Activated naive CD4-positive, alpha-beta T cell treated with anti-CD3 and anti-CD28 coated beads for 36 hours (primary cell): Measurements from ENCODE around the gene ZNF320. TPM values are rescaled to one million over a fixed set of nuclear protein-coding genes. Genes with fewer than 3 reads are reported as not detected.
"Not testable (repeated sequence)": the region's sequence is repeated elsewhere in the genome, so short reads cannot be mapped to it uniquely, and the experiment has no call there.

Experiments
- CTCF ChIA-PET: fragments of 350-600 bp; sonication (Branson Sonifier 250); formaldehyde crosslinking; loops from one replicate; lab custom pipeline; 2021; ENCODE audit warnings: antibody characterized with exemption; lab: Charles Lee
- DNase-seq: peaks from one replicate; pipeline ENCODE4 v3.0.0-alpha.2; 2020
- H3K27ac Mint-ChIP-seq: one replicate; pipeline ENCODE4 v1.8.0; 2021; ENCODE audit warnings: mild to moderate bottlenecking, mixed read lengths
- H3K27me3 Mint-ChIP-seq: one replicate; pipeline ENCODE4 v1.8.0; 2021; ENCODE audit warnings: low read depth, mixed read lengths
- H3K36me3 Mint-ChIP-seq: one replicate; pipeline ENCODE4 v1.8.0; 2021; ENCODE audit warnings: low read depth, mixed read lengths
- H3K4me1 Mint-ChIP-seq: one replicate; pipeline ENCODE4 v1.8.0; 2021; ENCODE audit warnings: low read depth, mixed read lengths
- H3K4me3 Mint-ChIP-seq: one replicate; pipeline ENCODE4 v1.8.0; 2021; ENCODE audit warnings: mild to moderate bottlenecking, moderate library complexity, mixed read lengths
- H3K9me3 Mint-ChIP-seq: one replicate; pipeline ENCODE4 v1.8.0; 2021; ENCODE audit warnings: mixed read lengths
- intact Hi-C: fragments of 100-400 bp; cut with micrococcal nuclease; formaldehyde crosslinking; loops from one replicate; pipeline ENCODE4 v1.15.1; 2023
- total RNA-seq, 2 experiments: library from RNA; stranded (reverse); gene quantifications; one replicate each; pipeline ENCODE4 v1.2.3, GENCODE V29; 2021

The ZNF320 gene
- 1 to 10 TPM; 4.2 to 4.6 TPM for total RNA-seq

GRCh38 chr19:52897138-52897935 is at the start of gene ZNF320:
ZNF320 (minus strand) TSS chr19:52897635; CDS start chr19:52890255, 7,380 bp downstream.
- peak within 1 kb of the TSS; percentile 89 for H3K27ac Mint-ChIP-seq
- DNase-seq, result peak; percentile 95
- CTCF ChIA-PET, result no interaction called here
- H3K9me3 Mint-ChIP-seq, result peaks cover 13% of the 10 kb centered on the region
- intact Hi-C loops, result loop anchor here (1.0 to 2.0 kb wide), 4 partner anchors 25 to 77 kb away; partner anchors contain the start of genes ZNF28, ZNF816 and ZNF888
- H3K36me3 Mint-ChIP-seq, result peaks cover 30% of the 10 kb centered on the region
- H3K4me1 Mint-ChIP-seq, result peaks cover 7% of the 10 kb centered on the region
- no peaks in the 10 kb centered on the region for H3K27me3 Mint-ChIP-seq
- peak within 1 kb of the TSS; percentile 84 for H3K4me3 Mint-ChIP-seq

DNA sequence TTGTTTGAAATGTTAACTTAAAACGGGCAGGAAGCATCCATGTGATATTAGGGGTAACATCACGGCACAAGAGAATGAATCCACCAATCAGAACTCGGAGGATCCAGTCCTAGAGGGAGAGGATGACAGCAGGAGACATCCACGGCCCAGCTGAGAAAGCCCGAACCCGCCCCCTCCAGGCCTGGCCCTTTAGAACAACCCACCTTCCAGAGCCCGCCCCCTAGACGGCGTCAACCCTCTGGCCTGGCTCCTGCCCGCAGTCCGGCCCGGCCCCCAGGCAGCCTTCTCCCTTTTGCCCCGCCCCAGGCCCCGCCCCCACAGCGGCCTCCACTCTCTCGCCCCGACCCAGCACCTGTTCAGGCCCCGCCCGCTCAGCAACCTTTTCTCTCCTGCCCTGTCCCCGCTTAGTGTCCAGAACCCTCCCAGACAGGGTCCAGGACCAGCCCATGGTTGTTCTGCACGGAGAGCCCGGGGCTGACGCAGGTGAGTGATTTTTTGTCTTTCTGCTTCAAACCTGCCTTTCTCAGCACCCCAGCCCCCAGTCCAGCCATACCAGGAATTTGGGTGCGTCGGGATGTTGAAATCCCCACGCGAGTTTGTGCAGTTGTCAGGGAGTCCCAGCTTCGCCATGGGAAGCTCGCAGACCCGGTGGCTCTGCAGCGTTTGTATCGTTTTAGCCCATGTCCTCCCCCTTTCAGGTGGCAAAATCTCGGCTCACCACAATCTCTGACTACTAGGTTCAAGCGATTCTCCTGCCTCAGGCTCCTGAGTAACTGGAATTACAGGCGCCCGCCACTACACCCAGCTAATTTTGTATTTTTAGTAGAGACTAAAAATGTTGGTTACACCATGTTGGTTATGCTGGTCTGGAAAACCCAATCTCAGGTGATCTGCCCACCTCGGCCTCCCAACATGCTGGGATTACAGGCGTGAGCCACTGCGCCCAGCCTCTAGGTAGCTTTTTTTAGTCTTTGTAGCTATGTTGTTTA is 49.2 kb upstream of the ZNF320 start:
- Mint-ChIP-seq H3K36me3 (peaks cover 42% of the 10 kb centered on the region), H3K9me3 (peaks cover 52% of the 10 kb centered on the region), H3K27ac (no peak overlapping the region), H3K4me3 (no peak overlapping the region), H3K4me1 (peaks cover 3% of the 10 kb centered on the region), H3K27me3 (no peaks in the 10 kb centered on the region)
- CTCF ChIA-PET, result no interaction called here
- intact Hi-C loops, result no loop called here
- no peak for DNase-seq

- Mint-ChIP-seq H3K27ac (no peak overlapping the region), H3K9me3 (peaks cover 49% of the 10 kb centered on the region), H3K4me1 (peaks cover 8% of the 10 kb centered on the region), H3K36me3 (peaks cover 39% of the 10 kb centered on the region), H3K4me3 (no peak overlapping the region), H3K27me3 (no peaks in the 10 kb centered on the region)
- no peak for DNase-seq
- CTCF ChIA-PET, result no interaction called here
- intact Hi-C loops, result no loop called here
Observed at GRCh38 chr19:52945652-52946321, 48.4 kb upstream of the ZNF320 start.

- H3K4me3 Mint-ChIP-seq, H3K4me1 Mint-ChIP-seq, H3K27ac Mint-ChIP-seq, intact Hi-C loops, H3K27me3 Mint-ChIP-seq, DNase-seq, CTCF ChIA-PET: not testable (repeated sequence)
- Mint-ChIP-seq H3K36me3 (peaks cover 30% of the 10 kb centered on the region), H3K9me3 (peaks cover 40% of the 10 kb centered on the region)
Observed at GRCh38 chr19:52944703-52945493, 47.5 kb upstream of the ZNF320 start.

GRCh38 chr19:52943884-52944643 is 46.6 kb upstream of the ZNF320 start:
- CTCF ChIA-PET, result no interaction called here
- no peak overlapping the region for H3K4me3 Mint-ChIP-seq
- peaks cover 10% of the 10 kb centered on the region for H3K4me1 Mint-ChIP-seq
- intact Hi-C loops, result loop anchor here (2.0 kb wide), 1 partner anchor 21 kb away; the partner anchor contains the start of gene ZNF888
- no peaks in the 10 kb centered on the region for H3K27me3 Mint-ChIP-seq
- H3K27ac Mint-ChIP-seq, result no peak overlapping the region
- DNase-seq, result no peak
- peaks cover 35% of the 10 kb centered on the region for H3K9me3 Mint-ChIP-seq
- peaks cover 26% of the 10 kb centered on the region for H3K36me3 Mint-ChIP-seq

DNA sequence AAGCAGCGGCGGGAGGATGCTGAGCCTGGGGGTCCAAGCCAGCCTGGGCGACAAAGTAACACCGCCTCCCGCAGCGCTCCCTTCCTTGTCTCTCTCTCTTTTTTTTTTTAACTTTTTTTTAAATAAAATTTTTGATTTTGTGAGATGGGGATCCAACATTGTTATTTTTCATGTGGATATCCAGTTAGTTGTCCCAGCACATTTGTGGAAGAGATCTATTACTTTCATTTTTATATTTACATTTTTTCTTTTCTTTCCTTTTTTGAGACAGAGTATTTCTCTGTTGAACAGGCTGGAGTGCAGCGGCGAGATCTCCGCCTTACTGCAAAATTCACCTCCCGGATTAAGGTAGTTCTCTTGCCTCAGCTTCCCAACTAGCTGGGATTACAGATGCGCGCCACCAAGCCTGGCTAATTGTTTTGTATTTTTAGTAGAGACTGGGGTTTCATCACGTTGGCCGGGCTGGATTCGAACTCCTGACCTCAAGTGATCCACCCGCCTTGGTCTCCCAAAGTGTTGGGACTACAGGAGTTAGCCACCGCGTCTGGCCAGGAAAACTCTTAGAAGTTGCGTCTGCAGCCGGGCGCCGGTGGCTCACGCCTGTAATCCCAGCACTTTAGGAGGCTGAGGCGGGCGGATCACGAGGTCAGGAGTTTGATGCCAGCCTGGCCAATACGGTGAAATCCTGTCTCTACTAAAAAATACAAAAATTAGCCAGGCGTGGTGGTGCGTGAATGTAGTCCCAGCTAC is 45.9 kb upstream of the ZNF320 start:
- H3K27me3 Mint-ChIP-seq, result no peaks in the 10 kb centered on the region
- CTCF ChIA-PET, result no interaction called here
- intact Hi-C loops, result loop anchor here (2.0 kb wide), 1 partner anchor 21 kb away; the partner anchor contains the start of gene ZNF888

DNA sequence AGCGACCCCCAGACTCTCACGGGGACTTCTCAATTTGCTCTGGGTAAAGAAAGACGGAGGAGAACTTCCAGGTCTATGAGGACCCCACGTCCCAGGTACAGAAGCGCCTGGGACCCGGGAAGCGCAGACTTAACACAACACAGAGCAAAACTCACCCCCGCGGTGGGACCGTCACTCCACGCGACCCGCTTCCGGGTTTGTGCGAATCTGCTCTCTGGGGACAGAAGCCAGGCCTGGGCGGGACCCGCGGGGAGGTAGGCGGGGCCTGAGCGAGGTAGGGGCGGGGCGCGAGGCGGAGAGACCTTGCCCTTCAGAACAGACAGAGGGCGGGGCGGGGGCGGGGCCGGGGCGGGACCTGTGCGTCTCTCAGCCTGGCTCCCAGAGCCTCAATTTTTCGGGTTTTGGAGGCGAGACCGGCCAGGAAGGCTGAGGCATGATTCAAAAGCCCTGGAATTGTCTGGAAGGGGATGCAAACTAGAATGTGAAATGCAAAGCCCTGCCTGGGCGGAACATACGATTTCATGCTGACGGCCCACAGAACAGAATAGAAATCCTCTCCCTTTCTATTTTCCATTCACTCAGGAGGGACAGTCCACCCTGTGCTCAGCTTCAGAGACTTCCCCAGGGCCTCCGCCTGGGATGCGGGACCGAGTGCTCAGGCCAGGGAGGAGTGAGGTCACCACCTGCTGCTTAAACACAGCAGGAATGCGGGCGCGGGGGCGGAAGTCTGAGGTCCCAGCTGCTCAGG is 45.1 kb upstream of the ZNF320 start:
- H3K27me3 Mint-ChIP-seq, result no peaks in the 10 kb centered on the region
- intact Hi-C loops, result loop anchor here (1.0 to 2.0 kb wide), 3 partner anchors 20 to 453 kb away; partner anchors contain the start of genes ZNF320, ZNF765 and ZNF888

More for the DNA sequence above, 45.9 kb upstream of the ZNF320 start:
- H3K4me1 Mint-ChIP-seq, result peaks cover 16% of the 10 kb centered on the region
- H3K4me3 Mint-ChIP-seq, result peak overlapping the region; percentile 87
- no peak overlapping the region for H3K27ac Mint-ChIP-seq
- peaks cover 41% of the 10 kb centered on the region for H3K9me3 Mint-ChIP-seq
- DNase-seq, result no peak
- peaks cover 33% of the 10 kb centered on the region for H3K36me3 Mint-ChIP-seq

DNA sequence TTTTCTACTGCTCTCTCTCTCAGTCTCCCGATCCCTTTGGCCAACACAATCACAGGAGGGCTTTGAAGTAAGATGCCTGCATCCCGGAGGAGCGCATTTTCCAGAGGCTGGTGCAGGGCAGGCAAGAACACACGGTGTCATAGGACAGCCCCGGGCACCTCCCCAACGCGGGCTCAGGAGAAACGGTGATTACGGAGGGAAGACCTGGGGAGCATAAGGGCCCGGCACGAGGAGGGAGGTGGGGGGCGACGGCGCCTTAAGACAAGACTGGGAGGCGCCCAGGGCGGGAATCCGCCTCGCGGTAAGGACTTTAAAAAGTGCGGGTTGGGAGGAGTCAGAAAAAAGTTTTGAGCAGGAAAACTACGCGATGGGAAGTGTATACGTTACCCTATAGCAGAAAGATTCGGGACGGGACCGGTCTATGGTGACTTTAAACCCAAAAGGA is 44.5 kb upstream of the ZNF320 start:
- peak overlapping the region; percentile 65 for H3K27ac Mint-ChIP-seq
- peak; percentile 25 for DNase-seq
- CTCF ChIA-PET, result no interaction called here

More for the DNA sequence above, 45.1 kb upstream of the ZNF320 start:
- peaks cover 37% of the 10 kb centered on the region for H3K9me3 Mint-ChIP-seq
- H3K27ac Mint-ChIP-seq, result peak overlapping the region; percentile 65
- H3K4me3 Mint-ChIP-seq, result peak overlapping the region; percentile 87
- DNase-seq, result peak; percentile 95
- CTCF ChIA-PET, result no interaction called here
- peaks cover 34% of the 10 kb centered on the region for H3K36me3 Mint-ChIP-seq
- H3K4me1 Mint-ChIP-seq, result peaks cover 16% of the 10 kb centered on the region

DNA sequence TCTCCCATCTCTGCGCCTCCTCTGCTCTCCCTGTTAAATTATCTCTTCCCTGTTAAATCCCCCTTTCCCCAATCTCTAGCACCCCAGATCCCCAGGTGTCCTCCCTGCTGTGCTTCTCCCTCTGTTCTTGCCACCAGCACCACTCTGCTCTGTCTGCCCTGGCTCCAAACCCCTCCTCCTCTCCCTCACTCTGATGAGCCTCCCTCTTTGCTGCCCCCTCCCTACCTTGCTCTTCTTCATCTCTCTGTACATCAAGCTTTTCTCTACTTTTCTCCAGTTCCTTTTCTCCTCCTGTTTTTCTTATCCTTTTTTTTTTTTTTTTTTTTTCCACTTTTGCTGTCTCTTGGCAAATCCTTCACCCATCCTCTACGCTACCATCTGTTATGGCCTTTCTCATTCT is 44.1 kb upstream of the ZNF320 start:
- peaks cover 43% of the 10 kb centered on the region for H3K36me3 Mint-ChIP-seq
- H3K27me3 Mint-ChIP-seq, intact Hi-C loops, CTCF ChIA-PET: not testable (repeated sequence)
- peak overlapping the region; percentile 65 for H3K27ac Mint-ChIP-seq
- peak; percentile 17 for DNase-seq
- H3K4me3 Mint-ChIP-seq, result peak overlapping the region; percentile 87
- peaks cover 18% of the 10 kb centered on the region for H3K4me1 Mint-ChIP-seq
- peaks cover 39% of the 10 kb centered on the region for H3K9me3 Mint-ChIP-seq

More for the DNA sequence above, 44.5 kb upstream of the ZNF320 start:
- Mint-ChIP-seq H3K4me3 (peak overlapping the region; percentile 87), H3K9me3 (peaks cover 36% of the 10 kb centered on the region), H3K27me3 (no peaks in the 10 kb centered on the region), H3K4me1 (peaks cover 16% of the 10 kb centered on the region), H3K36me3 (peaks cover 38% of the 10 kb centered on the region)
- intact Hi-C loops, result loop anchor here (1.0 to 2.0 kb wide), 3 partner anchors 19 to 453 kb away; partner anchors contain the start of genes ZNF320, ZNF765 and ZNF888
